HG02623 (cell line): ENCODE data around the gene MYH3.

Experiments
- ATAC-seq: cut with Tn5 transposase; IDR thresholded peaks from one replicate; pipeline ENCODE4 v1.9.1; 2021; ENCODE audit warnings: moderate library complexity; ENCODE audit not compliant: unreplicated experiment

The MYH3 gene

GRCh38 chr17:10614536-10615155 lies 42.5 kb downstream of the MYH3 start:
- ATAC-seq: no peak

GRCh38 chr17:10613775-10614513 lies 43.2 kb downstream of the MYH3 start:
- ATAC-seq: no peak

GRCh38 chr17:10612957-10613744 lies 44.0 kb downstream of the MYH3 start:
- no peak for ATAC-seq

GRCh38 chr17:10610884-10611283 lies 46.2 kb downstream of the MYH3 start:
- no peak for ATAC-seq

GRCh38 chr17:10608244-10608643 lies 48.9 kb downstream of the MYH3 start:
- no peak for ATAC-seq

GRCh38 chr17:10606110-10606509 lies 51.0 kb downstream of the MYH3 start:
- no peak for ATAC-seq

GRCh38 chr17:10605221-10605783 lies 51.8 kb downstream of the MYH3 start:
- ATAC-seq: no peak

GRCh38 chr17:10604521-10604920 lies 52.6 kb downstream of the MYH3 start:
- ATAC-seq: no peak

GRCh38 chr17:10603931-10604330 lies 53.2 kb downstream of the MYH3 start:
- no peak for ATAC-seq

GRCh38 chr17:10600571-10600970 lies 56.5 kb downstream of the MYH3 start:
- no peak for ATAC-seq

GRCh38 chr17:10598621-10599020 lies 58.5 kb downstream of the MYH3 start:
- no peak for ATAC-seq

GRCh38 chr17:10589553-10590145 lies 67.5 kb downstream of the MYH3 start:
- no peak for ATAC-seq

GRCh38 chr17:10585529-10585928 lies 71.6 kb downstream of the MYH3 start:
- no peak for ATAC-seq

- ATAC-seq: no peak
These were observed 73.3 kb downstream of the MYH3 start for GRCh38 chr17:10583834-10584233.

- no peak for ATAC-seq
These were observed 77.8 kb downstream of the MYH3 start for GRCh38 chr17:10579270-10579669.
